Ovary (tissue), 3 donors: Measurements from ENCODE around the gene MKNK1.

ENCODE experiments used
- EP300 ChIP-seq: sonication (generic); formaldehyde crosslinking; IDR thresholded peaks from one replicate; pipeline ENCODE4 v1.6.1; 2017; ENCODE audit warnings: antibody characterized with exemption
- POLR2A ChIP-seq: fragments of 450-650 bp; IDR thresholded peaks from one replicate; pipeline ENCODE4 v1.6.1; 2017; ENCODE audit warnings: antibody characterized with exemption, mild to moderate bottlenecking, moderate library complexity
- TF ChIP-seq, protein P1 (sequence below), 3 donors: fragments of 450-650 bp in 2 of 3; fragments of 200-600 bp in 1 of 3; IDR thresholded peaks; one replicate each; pipeline versions ENCODE4 v1.5.1 to v1.8.0; 2016 to 2022; ENCODE audit warnings: antibody characterized with exemption in 3 of 3, mild to moderate bottlenecking in 1 of 3
- donor health status: DM: no; HTN: no; CAD: no.

GRCh38 chr1:46517010-46517600 lies 87.0 kb downstream of the MKNK1 start:
- TF ChIP-seq, protein P1, sequence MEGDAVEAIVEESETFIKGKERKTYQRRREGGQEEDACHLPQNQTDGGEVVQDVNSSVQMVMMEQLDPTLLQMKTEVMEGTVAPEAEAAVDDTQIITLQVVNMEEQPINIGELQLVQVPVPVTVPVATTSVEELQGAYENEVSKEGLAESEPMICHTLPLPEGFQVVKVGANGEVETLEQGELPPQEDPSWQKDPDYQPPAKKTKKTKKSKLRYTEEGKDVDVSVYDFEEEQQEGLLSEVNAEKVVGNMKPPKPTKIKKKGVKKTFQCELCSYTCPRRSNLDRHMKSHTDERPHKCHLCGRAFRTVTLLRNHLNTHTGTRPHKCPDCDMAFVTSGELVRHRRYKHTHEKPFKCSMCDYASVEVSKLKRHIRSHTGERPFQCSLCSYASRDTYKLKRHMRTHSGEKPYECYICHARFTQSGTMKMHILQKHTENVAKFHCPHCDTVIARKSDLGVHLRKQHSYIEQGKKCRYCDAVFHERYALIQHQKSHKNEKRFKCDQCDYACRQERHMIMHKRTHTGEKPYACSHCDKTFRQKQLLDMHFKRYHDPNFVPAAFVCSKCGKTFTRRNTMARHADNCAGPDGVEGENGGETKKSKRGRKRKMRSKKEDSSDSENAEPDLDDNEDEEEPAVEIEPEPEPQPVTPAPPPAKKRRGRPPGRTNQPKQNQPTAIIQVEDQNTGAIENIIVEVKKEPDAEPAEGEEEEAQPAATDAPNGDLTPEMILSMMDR (IDR thresholded peaks at IDR 0.05), result no peak
- no peak for TF ChIP-seq POLR2A
- no peak for TF ChIP-seq EP300
